Stimulated activated naive B cell treated with anti-CD40 and anti-IgM and Interleukin-4, amounts not matched to agents 10 μg/mL and 1 μg/mL and 100 μg/mL, for 72 hours (primary cell): ENCODE results near the gene PSRC1.

ENCODE experiments used
- ATAC-seq, 2 donors: fragments of 150-1000 bp; cut with Tn5 transposase; replicated peaks; 2 replicates each; pipeline ENCODE4 v1.10.0; 2021; ENCODE audit warnings: moderate library complexity in 1 of 2
- DNase-seq: peaks from one replicate; pipeline ENCODE4 v3.0.0; 2021
- H3K27ac Mint-ChIP-seq: one replicate; pipeline ENCODE4 v1.8.0; 2022; ENCODE audit warnings: mild to moderate bottlenecking, mixed read lengths
- H3K27me3 Mint-ChIP-seq, 2 donors: one replicate each; pipeline ENCODE4 v1.8.0; 2022; ENCODE audit warnings: mixed read lengths in 2 of 2
- H3K36me3 Mint-ChIP-seq, 2 donors: one replicate each; pipeline ENCODE4 v1.8.0; 2022; ENCODE audit warnings: mixed read lengths in 2 of 2, mild to moderate bottlenecking in 1 of 2
- H3K4me1 Mint-ChIP-seq, 2 donors: one replicate each; pipeline ENCODE4 v1.8.0; 2022; ENCODE audit warnings: mixed read lengths in 2 of 2, mild to moderate bottlenecking in 1 of 2
- H3K4me3 Mint-ChIP-seq, 2 donors: one replicate each; pipeline ENCODE4 v1.8.0; 2022; ENCODE audit warnings: mild to moderate bottlenecking in 2 of 2, mixed read lengths in 2 of 2, moderate library complexity in 1 of 2
- H3K9me3 Mint-ChIP-seq, 2 donors: one replicate each; pipeline ENCODE4 v1.8.0; 2022; ENCODE audit warnings: mixed read lengths in 2 of 2, mild to moderate bottlenecking in 1 of 2

PSRC1 gene

GRCh38 chr1:109252893-109253802 lies 29.8 kb downstream of the PSRC1 start:
- Mint-ChIP-seq H3K4me1 (peaks cover 8 to 28% of the 10 kb centered on the region in 2 donors), H3K4me3 (no peak overlapping the region), H3K36me3 (no peaks in the 10 kb centered on the region), H3K27me3 (peaks cover 35 to 50% of the 10 kb centered on the region in 2 donors), H3K27ac (no peak overlapping the region), H3K9me3 (no peaks in the 10 kb centered on the region)
- ATAC-seq (peak in 1 of 2 donors; percentile 33), DNase-seq (no peak)

GRCh38 chr1:109252167-109252892 lies 30.6 kb downstream of the PSRC1 start:
- no peak overlapping the region for H3K27ac Mint-ChIP-seq

GRCh38 chr1:109251277-109252166 lies 31.4 kb downstream of the PSRC1 start:
- Mint-ChIP-seq H3K36me3 (no peaks in the 10 kb centered on the region), H3K9me3 (no peaks in the 10 kb centered on the region), H3K27me3 (peaks cover 44 to 66% of the 10 kb centered on the region in 2 donors), H3K4me1 (peaks cover 8 to 28% of the 10 kb centered on the region in 2 donors), H3K27ac (no peak overlapping the region), H3K4me3 (no peak overlapping the region)
- ATAC-seq: no peak
- no peak for DNase-seq

More at GRCh38 chr1:109252167-109252892, 30.6 kb downstream of the PSRC1 start:
- H3K4me3 Mint-ChIP-seq: no peak overlapping the region
- no peak for DNase-seq
- no peaks in the 10 kb centered on the region for H3K9me3 Mint-ChIP-seq
- ATAC-seq: no peak
- peaks cover 40 to 58% of the 10 kb centered on the region in 2 donors for H3K27me3 Mint-ChIP-seq
- peaks cover 8 to 28% of the 10 kb centered on the region in 2 donors for H3K4me1 Mint-ChIP-seq
- H3K36me3 Mint-ChIP-seq: no peaks in the 10 kb centered on the region

- H3K27me3 Mint-ChIP-seq: peaks cover 43 to 69% of the 10 kb centered on the region in 2 donors
- H3K27ac Mint-ChIP-seq: no peak overlapping the region
- peaks cover 8 to 28% of the 10 kb centered on the region in 2 donors for H3K4me1 Mint-ChIP-seq
- H3K9me3 Mint-ChIP-seq: no peaks in the 10 kb centered on the region
- H3K4me3 Mint-ChIP-seq: peak overlapping the region; percentile 56 to 72
- no peaks in the 10 kb centered on the region for H3K36me3 Mint-ChIP-seq
- DNase-seq (no peak), ATAC-seq (no peak)
Measured at GRCh38 chr1:109250454-109251276, 32.3 kb downstream of the PSRC1 start.

- Mint-ChIP-seq H3K4me1 (peaks cover 8 to 28% of the 10 kb centered on the region in 2 donors), H3K36me3 (no peaks in the 10 kb centered on the region), H3K4me3 (peak overlapping the region; percentile 56 to 76), H3K9me3 (no peaks in the 10 kb centered on the region), H3K27me3 (peaks cover 38 to 65% of the 10 kb centered on the region in 2 donors), H3K27ac (no peak overlapping the region)
- DNase-seq: no peak
- ATAC-seq: peak; percentile 52 to 53
Measured at GRCh38 chr1:109249654-109250401, 33.1 kb downstream of the PSRC1 start.

GRCh38 chr1:109248797-109249629 lies 33.9 kb downstream of the PSRC1 start, which contains the start of gene CELSR2:
TSS of gene CELSR2 (plus strand) at chr1:109249539. CDS start at chr1:109250080, 541 bp downstream.
- DNase-seq (peak; percentile 32), ATAC-seq (peak; percentile 87 to 92)
- peak within 1 kb of the TSS; percentile 76 for H3K4me3 Mint-ChIP-seq
- H3K36me3 Mint-ChIP-seq: no peaks in the 10 kb centered on the region
- peaks cover 46 to 73% of the 10 kb centered on the region in 2 donors for H3K27me3 Mint-ChIP-seq
- H3K4me1 Mint-ChIP-seq: peaks cover 8 to 28% of the 10 kb centered on the region in 2 donors
- no peaks in the 10 kb centered on the region for H3K9me3 Mint-ChIP-seq
- H3K27ac Mint-ChIP-seq: no peak within 1 kb of the TSS

- Mint-ChIP-seq H3K36me3 (no peaks in the 10 kb centered on the region), H3K4me1 (peaks cover 6 to 24% of the 10 kb centered on the region in 2 donors), H3K27me3 (peaks cover 48 to 75% of the 10 kb centered on the region in 2 donors), H3K9me3 (no peaks in the 10 kb centered on the region), H3K27ac (no peak overlapping the region), H3K4me3 (no peak overlapping the region)
- ATAC-seq (no peak), DNase-seq (no peak)
Measured at GRCh38 chr1:109248444-109248796, 34.5 kb downstream of the PSRC1 start.

- Mint-ChIP-seq H3K4me3 (no peak overlapping the region), H3K4me1 (peaks cover 4 to 25% of the 10 kb centered on the region in 2 donors), H3K27ac (no peak overlapping the region), H3K27me3 (peaks cover 53 to 76% of the 10 kb centered on the region in 2 donors), H3K36me3 (no peaks in the 10 kb centered on the region), H3K9me3 (no peaks in the 10 kb centered on the region)
- DNase-seq (no peak), ATAC-seq (no peak)
Measured at GRCh38 chr1:109247401-109248365, 35.3 kb downstream of the PSRC1 start.

GRCh38 chr1:109246141-109246551 lies 36.8 kb downstream of the PSRC1 start:
- Mint-ChIP-seq H3K27ac (no peak overlapping the region), H3K36me3 (peaks cover 3 to 7% of the 10 kb centered on the region in 2 donors), H3K4me3 (no peak overlapping the region), H3K4me1 (peaks cover 18 to 41% of the 10 kb centered on the region in 2 donors), H3K27me3 (peaks cover 51 to 76% of the 10 kb centered on the region in 2 donors), H3K9me3 (no peaks in the 10 kb centered on the region)
- DNase-seq (no peak), ATAC-seq (no peak)

- peaks cover 9 to 12% of the 10 kb centered on the region in 2 donors for H3K36me3 Mint-ChIP-seq
- DNase-seq: no peak
- no peaks in the 10 kb centered on the region for H3K9me3 Mint-ChIP-seq
- peaks cover 26 to 40% of the 10 kb centered on the region in 2 donors for H3K4me1 Mint-ChIP-seq
- no peak overlapping the region for H3K27ac Mint-ChIP-seq
- no peak for ATAC-seq
- H3K27me3 Mint-ChIP-seq: peaks cover 41 to 62% of the 10 kb centered on the region in 2 donors
- H3K4me3 Mint-ChIP-seq: no peak overlapping the region
Measured at GRCh38 chr1:109243860-109244552, 38.9 kb downstream of the PSRC1 start.
